HepG2 (cell line): ENCODE measurements around the gene DEFB131B. TPM values are rescaled to one million over a fixed set of nuclear protein-coding genes. Genes with fewer than 3 reads are reported as not detected.

Experiments used
- ADNP ChIP-seq: sonication (generic); formaldehyde crosslinking; IDR thresholded peaks from 2 replicates; pipeline ENCODE4 v1.4.0; 2020; ENCODE audit warnings: missing genetic modification reagents
- BORCS8-MEF2B ChIP-seq: sonication (generic); formaldehyde crosslinking; IDR thresholded peaks from 2 replicates; pipeline ENCODE4 v1.8.0; 2022; ENCODE audit warnings: mild to moderate bottlenecking, missing genetic modification reagents
- CENPX ChIP-seq: sonication (generic); formaldehyde crosslinking; IDR thresholded peaks from 2 replicates; pipeline ENCODE4 v1.9.0; 2021; ENCODE audit warnings: mild to moderate bottlenecking, missing genetic modification reagents, moderate library complexity
- CTCF ChIP-seq: sonication (generic); formaldehyde crosslinking; IDR thresholded peaks from 2 replicates; pipeline ENCODE4 v1.5.0; 2020; ENCODE audit warnings: mild to moderate bottlenecking, missing genetic modification reagents, moderate library complexity
- DPF2 ChIP-seq: sonication (generic); formaldehyde crosslinking; IDR thresholded peaks from 2 replicates; pipeline ENCODE4 v1.4.0; 2020; ENCODE audit warnings: mild to moderate bottlenecking, low read depth, missing genetic modification reagents, borderline replicate concordance
- FOXM1 ChIP-seq: sonication (generic); formaldehyde crosslinking; IDR thresholded peaks from 2 replicates; pipeline ENCODE4 v1.5.0; 2020; ENCODE audit warnings: missing genetic modification reagents
- IKZF1 ChIP-seq: fragments of 450-650 bp; IDR thresholded peaks from 2 replicates; pipeline ENCODE4 v1.7.1; 2016
- IRF9 ChIP-seq: sonication (generic); formaldehyde crosslinking; IDR thresholded peaks from 2 replicates; pipeline ENCODE4 v1.8.0; 2022; ENCODE audit warnings: missing genetic modification reagents, mild to moderate bottlenecking, borderline replicate concordance
- JUNB ChIP-seq: sonication (generic); formaldehyde crosslinking; IDR thresholded peaks from 2 replicates; pipeline ENCODE4 v1.8.0; 2022; ENCODE audit warnings: missing genetic modification reagents, mild to moderate bottlenecking, borderline replicate concordance
- JUND ChIP-seq: sonication (generic); formaldehyde crosslinking; IDR thresholded peaks from 2 replicates; pipeline ENCODE4 v1.8.0; 2022; ENCODE audit warnings: mild to moderate bottlenecking, missing genetic modification reagents
- MAZ ChIP-seq, 2 experiments: sonication (generic) in 1 of 2; formaldehyde crosslinking in 1 of 2; IDR thresholded peaks; 2 replicates each; pipeline versions ENCODE4 v1.5.0 to v1.6.1; 2012 to 2020; ENCODE audit warnings: low read depth in 2 of 2, mild to moderate bottlenecking in 2 of 2, borderline replicate concordance in 1 of 2, improper control_type of control experiment in 1 of 2, low read length in 1 of 2, missing genetic modification reagents in 1 of 2, moderate library complexity in 1 of 2
- NR1H2 ChIP-seq: sonication (generic); formaldehyde crosslinking; IDR thresholded peaks from 2 replicates; pipeline ENCODE4 v1.8.1; 2022; ENCODE audit warnings: low read depth, missing genetic modification reagents, borderline replicate concordance
- POLR2A ChIP-seq, 2 experiments: IDR thresholded peaks; 2 replicates each; pipeline ENCODE4 v1.6.1; 2011; ENCODE audit warnings: low read depth in 2 of 2, low read length in 2 of 2, mild to moderate bottlenecking in 1 of 2, moderate library complexity in 1 of 2; ENCODE audit not compliant: insufficient read depth in 1 of 2
- RORA ChIP-seq: sonication (generic); formaldehyde crosslinking; IDR thresholded peaks from 2 replicates; pipeline ENCODE4 v1.5.0; 2020; ENCODE audit warnings: mild to moderate bottlenecking, missing genetic modification reagents, moderate library complexity
- SIX1 ChIP-seq: sonication (generic); formaldehyde crosslinking; IDR thresholded peaks from 2 replicates; pipeline ENCODE4 v1.4.0; 2020; ENCODE audit warnings: missing genetic modification reagents, borderline replicate concordance
- TGIF2 ChIP-seq: IDR thresholded peaks from 2 replicates; pipeline ENCODE4 v1.6.1; 2016; ENCODE audit warnings: control low read depth, missing compliant biosample characterization
- TMF1 ChIP-seq: sonication (generic); formaldehyde crosslinking; IDR thresholded peaks from 2 replicates; pipeline ENCODE4 v1.8.1; 2022; ENCODE audit warnings: low read depth, missing genetic modification reagents
- UBTF ChIP-seq: sonication (generic); formaldehyde crosslinking; IDR thresholded peaks from 2 replicates; pipeline ENCODE4 v1.4.0; 2020; ENCODE audit warnings: mild to moderate bottlenecking, missing genetic modification reagents
- ZBTB7B ChIP-seq: sonication (generic); formaldehyde crosslinking; IDR thresholded peaks from 2 replicates; pipeline ENCODE4 v1.4.0; 2020; ENCODE audit warnings: missing genetic modification reagents
- ZFP36 ChIP-seq: fragments of 150-350 bp; IDR thresholded peaks from 2 replicates; pipeline ENCODE4 v1.6.1; 2018; ENCODE audit warnings: borderline replicate concordance, low read length, low read depth; ENCODE audit not compliant: partially characterized antibody
- ZNF12 ChIP-seq: sonication (generic); formaldehyde crosslinking; IDR thresholded peaks from 2 replicates; pipeline ENCODE4 v1.5.0; 2020; ENCODE audit warnings: missing genetic modification reagents
- ZNF549 ChIP-seq: sonication (generic); formaldehyde crosslinking; IDR thresholded peaks from 2 replicates; pipeline ENCODE4 v1.5.0; 2020; ENCODE audit warnings: missing genetic modification reagents
- ZNF800 ChIP-seq: sonication (generic); formaldehyde crosslinking; IDR thresholded peaks from 2 replicates; pipeline ENCODE4 v1.4.0; 2020; ENCODE audit warnings: missing genetic modification reagents
- ZNF878 ChIP-seq: sonication (generic); formaldehyde crosslinking; IDR thresholded peaks from 2 replicates; pipeline ENCODE4 v1.8.1; 2023; ENCODE audit warnings: mild to moderate bottlenecking, missing genetic modification reagents, moderate library complexity
- polyA plus RNA-seq, 8 experiments: library from polyadenylated mRNA; depleted of rRNA in 3 of 8; stranded (reverse) in 7 of 8; unstranded in 1 of 8; fragments of >200 nt; fragmentation: Illumina TruSeq in 4 of 8; extraction: Trizol in 4 of 8; gene quantifications; 2 replicates each; pipeline versions ENCODE4 v1.2.1 to v1.2.3, GENCODE V29; 2011 to 2016; ENCODE audit warnings: low read depth in 4 of 8, missing spikeins in 1 of 8, mixed read lengths in 1 of 8; ENCODE audit not compliant: insufficient read depth in 1 of 8
- total RNA-seq, 5 experiments: library from RNA; depleted of rRNA; stranded (reverse); fragments of >200 nt; fragmentation: Illumina TruSeq; extraction: Trizol; gene quantifications; 2 replicates each; pipeline ENCODE4 v1.2.3, GENCODE V29; 2016; ENCODE audit warnings: low read depth in 1 of 5

DEFB131B gene
- total and polyA plus RNA-seq, 2 of the 13 experiments (the other 11 are each of a cell fraction or from before 2014, with no cell fraction given) = not detected

- TF ChIP-seq NR1H2 (no peak), ZNF549 (CRISPR knock-in tag) (no peak), ZNF878 (CRISPR knock-in tag) (no peak), MAZ (IDR thresholded peaks at IDR 0.05; ENCODE audit: borderline replicate concordance, low read depth, low read length) (peak; percentile 67; the same call in 1 of the 2 replicates), MAZ (CRISPR knock-in tag; IDR thresholded peaks at IDR 0.05; ENCODE audit: low read depth) (no peak), ZNF800 (CRISPR knock-in tag) (no peak), DPF2 (CRISPR knock-in tag) (no peak), JUNB (no peak), ADNP (CRISPR knock-in tag) (no peak), IRF9 (CRISPR knock-in tag) (no peak), POLR2A (IDR thresholded peaks at IDR 0.05; ENCODE audit: insufficient read depth in 1 of 2, low read depth in 2 of 2, low read length in 2 of 2) (peak; percentile 62 to 89; a peak in 3 of 4 replicates), TGIF2 (CRISPR knock-in tag) (no peak), ZNF12 (no peak), ZBTB7B (CRISPR knock-in tag) (no peak), IKZF1 (no peak), RORA (CRISPR knock-in tag) (no peak), BORCS8-MEF2B (CRISPR knock-in tag) (no peak; the same call in 1 of the 2 replicates), UBTF (CRISPR knock-in tag) (peak; percentile 37; the same call in 1 of the 2 replicates), CTCF (CRISPR knock-in tag) (no peak), TMF1 (CRISPR knock-in tag) (no peak; the same call in 1 of the 2 replicates), CENPX (CRISPR knock-in tag) (no peak), SIX1 (CRISPR knock-in tag) (no peak), ZFP36 (no peak), FOXM1 (no peak), JUND (CRISPR knock-in tag) (no peak)
Measured at GRCh38 chr11:71928737-71929443, 50.6 kb downstream of the DEFB131B start, which contains the start of gene RNF121 (continued).
